ENCODE results near the gene C10orf67.

GRCh38 chr10:23203369-23204325 lies 140.9 kb downstream of the C10orf67 start:
- TF ChIP-seq CTCF (conservative IDR thresholded peaks at IDR 0.05; ENCODE audit: low read depth, low read length) = no peak
- no peak for TF ChIP-seq EZH2 (IDR thresholded peaks at IDR 0.05; ENCODE audit: borderline replicate concordance, low read depth, low read length, poor library complexity, severe bottlenecking)

Data from A673 (cell line).